ENCODE data around the gene FBXW5. TPM values are rescaled to one million over a fixed set of nuclear protein-coding genes. Genes with fewer than 3 reads are reported as not detected.

The FBXW5 gene
- total RNA-seq, 4 donors from 2014 or later: 329 to 469 (median 435) TPM

- Histone ChIP-seq H3K9me3 (no peaks in the 10 kb centered on the region), H3K4me3 (no peak overlapping the region), H3K27ac (peak overlapping the region in 3 of 4 donors; percentile 32 to 96 (median 96)), H3K27me3 (no peaks in the 10 kb centered on the region), H3K4me1 (peaks cover 29 to 40% of the 10 kb centered on the region in 2 donors), H3K36me3 (no peaks in the 10 kb centered on the region)
- ATAC-seq (no peak), DNase-seq (no peak)
- intact Hi-C loops (cut with DNase I; ENCODE audit: low total_unique reads) (no loop called here), in situ Hi-C loops (cut with MboI; ENCODE audit: low sequenced_read_pairs in 4 of 4) (loop anchor here in 1 of 4 donors (25.0 kb wide), 1 partner anchor 144 kb away; the partner anchor contains the start of genes CCDC183 and TMEM141)
- no peak for TF ChIP-seq CTCF (IDR thresholded peaks at IDR 0.05 in 4 of 5, conservative IDR thresholded peaks at IDR 0.05 in 1 of 5)
- TF ChIP-seq POLR2A (IDR thresholded peaks at IDR 0.05): no peak
Observed at GRCh38 chr9:136931611-136932130, 12.9 kb downstream of the FBXW5 start.

- peaks cover 35 to 53% of the 10 kb centered on the region in 2 donors for H3K4me1 ChIP-seq
- peak in 1 of 2 donors; percentile 15 for TF ChIP-seq POLR2A (IDR thresholded peaks at IDR 0.05)
- no peak for TF ChIP-seq CTCF (IDR thresholded peaks at IDR 0.05 in 4 of 5, conservative IDR thresholded peaks at IDR 0.05 in 1 of 5)
- intact Hi-C loops (cut with DNase I; ENCODE audit: low total_unique reads) (no loop called here), in situ Hi-C loops (cut with MboI; ENCODE audit: low sequenced_read_pairs in 4 of 4) (loop anchor here in 1 of 4 donors (25.0 kb wide), 1 partner anchor 143 kb away; the partner anchor contains the start of genes CCDC183 and TMEM141)
- no peaks in the 10 kb centered on the region for H3K9me3 ChIP-seq
- DNase-seq (no peak), ATAC-seq (no peak)
- no peaks in the 10 kb centered on the region for H3K36me3 ChIP-seq
- H3K27me3 ChIP-seq: no peaks in the 10 kb centered on the region
- H3K4me3 ChIP-seq: no peak overlapping the region
- H3K27ac ChIP-seq: peak overlapping the region; percentile 91 to 96 (median 96)
Observed at GRCh38 chr9:136930014-136930413, 14.5 kb downstream of the FBXW5 start.

- Histone ChIP-seq H3K9me3 (no peaks in the 10 kb centered on the region), H3K4me1 (peaks cover 37 to 64% of the 10 kb centered on the region in 2 donors), H3K27me3 (no peaks in the 10 kb centered on the region), H3K27ac (peak overlapping the region; percentile 91 to 96 (median 96)), H3K36me3 (no peaks in the 10 kb centered on the region), H3K4me3 (peak overlapping the region in 3 of 4 donors; percentile 14 to 43 (median 36))
- ATAC-seq (peak; percentile 82 to 95), DNase-seq (peak; percentile 75 to 89)
- intact Hi-C loops (cut with DNase I; ENCODE audit: low total_unique reads): loop anchor here (1.0 to 5.0 kb wide), 3 partner anchors 12 to 81 kb away; partner anchors contain the start of genes PHPT1 and TRAF2
- TF ChIP-seq CTCF (IDR thresholded peaks at IDR 0.05 in 4 of 5, conservative IDR thresholded peaks at IDR 0.05 in 1 of 5): peak; percentile 32 to 67 (median 50)
- peak; percentile 86 to 88 for TF ChIP-seq POLR2A (IDR thresholded peaks at IDR 0.05)
- in situ Hi-C loops (cut with MboI; ENCODE audit: low sequenced_read_pairs in 4 of 4): loop anchor here in 1 of 4 donors (25.0 kb wide), 1 partner anchor 141 kb away; the partner anchor contains the start of genes CCDC183 and TMEM141
Observed at GRCh38 chr9:136928591-136928990, 15.9 kb downstream of the FBXW5 start.

- TF ChIP-seq POLR2A (IDR thresholded peaks at IDR 0.05) (peak in 1 of 2 donors; percentile 19), CTCF (IDR thresholded peaks at IDR 0.05 in 4 of 5, conservative IDR thresholded peaks at IDR 0.05 in 1 of 5) (no peak)
- no peaks in the 10 kb centered on the region for H3K36me3 ChIP-seq
- no peaks in the 10 kb centered on the region for H3K27me3 ChIP-seq
- H3K27ac ChIP-seq: peak overlapping the region; percentile 91 to 96 (median 96)
- in situ Hi-C loops (cut with MboI; ENCODE audit: low sequenced_read_pairs in 4 of 4): loop anchor here in 1 of 4 donors (25.0 kb wide), 1 partner anchor 140 kb away; the partner anchor contains the start of genes CCDC183 and TMEM141
- intact Hi-C loops (cut with DNase I; ENCODE audit: low total_unique reads): loop anchor here (1.0 to 5.0 kb wide), 3 partner anchors 13 to 80 kb away; partner anchors contain the start of genes PHPT1 and TRAF2
- H3K4me1 ChIP-seq: peaks cover 37 to 64% of the 10 kb centered on the region in 2 donors
- H3K9me3 ChIP-seq: no peaks in the 10 kb centered on the region
- ATAC-seq: peak; percentile 60 to 83
- DNase-seq: no peak
- peak overlapping the region; percentile 14 to 43 (median 31) for H3K4me3 ChIP-seq
Observed at GRCh38 chr9:136927343-136928271, 16.9 kb downstream of the FBXW5 start.
